GM15510 (cell line): ENCODE measurements around the gene HNRNPA3.

Experiments used
- POLR2A ChIP-seq: IDR thresholded peaks from 3 replicates; pipeline ENCODE4 v1.6.1; 2011; ENCODE audit warnings: borderline replicate concordance; ENCODE audit not compliant: insufficient read length; ENCODE audit errors: extremely low read depth

Gene HNRNPA3

DNA sequence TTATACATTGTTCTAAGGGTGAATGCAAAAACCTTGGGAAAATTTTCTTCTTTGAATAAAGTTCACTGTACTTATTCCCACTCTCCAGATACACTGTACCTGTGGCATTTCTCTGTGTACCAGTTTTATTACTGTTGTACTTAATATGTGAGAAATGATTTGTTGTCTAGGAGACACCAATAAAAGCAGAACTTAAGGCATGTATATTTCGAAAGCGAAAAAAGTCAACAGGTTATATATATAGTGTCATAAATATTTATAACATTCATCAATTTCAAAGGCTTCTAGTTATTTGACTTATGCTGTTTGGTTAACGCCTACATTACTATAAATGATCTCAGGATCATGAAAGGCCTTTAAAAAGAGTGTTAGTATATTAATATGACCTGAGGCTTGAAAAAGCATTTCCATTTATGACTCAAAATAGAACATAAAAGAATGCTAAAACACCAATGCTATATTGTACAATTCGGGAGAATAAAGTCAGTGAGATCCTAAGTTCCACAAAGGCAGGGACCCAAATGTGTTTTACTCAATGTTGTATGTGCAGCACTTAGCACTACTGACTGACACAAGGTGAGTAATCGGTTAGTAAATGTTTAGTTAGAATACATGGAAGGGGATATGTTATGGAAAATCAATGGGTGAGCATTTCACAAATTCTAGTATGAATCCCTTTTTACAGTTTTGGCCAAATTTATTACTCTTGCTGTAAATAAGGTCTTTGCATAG is 32.2 kb upstream of the HNRNPA3 start:
- TF ChIP-seq POLR2A: no peak

DNA sequence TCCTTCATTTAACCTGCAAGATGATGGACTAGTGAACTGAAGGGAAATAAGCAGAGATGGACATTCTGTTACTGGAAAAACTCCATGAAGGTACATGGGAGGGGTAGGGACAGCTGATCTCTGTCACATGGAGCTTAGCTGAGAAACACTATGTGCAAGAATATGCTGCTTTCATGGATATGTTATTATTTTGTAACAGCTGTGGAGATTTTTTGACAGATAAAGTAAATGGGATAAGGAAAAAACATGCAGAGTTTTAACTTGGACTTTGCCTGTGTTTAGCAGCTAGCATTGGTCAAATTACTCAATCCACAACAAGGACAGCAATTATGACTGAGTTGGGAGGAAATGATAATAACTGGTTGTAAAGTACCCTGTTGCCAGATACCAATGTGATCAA is 28.7 kb upstream of the HNRNPA3 start:
- TF ChIP-seq POLR2A: no peak

DNA sequence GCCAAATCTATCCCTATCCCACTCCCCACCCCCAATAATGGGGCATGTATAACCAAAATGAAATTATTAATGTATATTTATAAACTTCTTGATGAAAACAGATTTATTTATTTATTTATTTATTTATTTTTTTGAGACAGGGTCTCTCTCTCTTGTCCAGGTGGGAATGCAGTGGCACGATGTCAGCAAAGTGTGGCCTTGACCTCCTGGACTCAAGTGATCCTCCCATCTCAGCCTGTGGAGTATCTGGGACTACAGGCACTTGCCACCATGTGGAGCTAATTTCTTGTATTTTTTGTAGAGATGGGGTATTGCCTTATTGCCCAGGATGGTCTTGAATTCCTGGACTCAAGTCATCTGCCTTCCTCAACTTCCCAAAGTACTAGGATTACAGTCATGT is 28.0 kb upstream of the HNRNPA3 start:
- TF ChIP-seq POLR2A: no peak

DNA sequence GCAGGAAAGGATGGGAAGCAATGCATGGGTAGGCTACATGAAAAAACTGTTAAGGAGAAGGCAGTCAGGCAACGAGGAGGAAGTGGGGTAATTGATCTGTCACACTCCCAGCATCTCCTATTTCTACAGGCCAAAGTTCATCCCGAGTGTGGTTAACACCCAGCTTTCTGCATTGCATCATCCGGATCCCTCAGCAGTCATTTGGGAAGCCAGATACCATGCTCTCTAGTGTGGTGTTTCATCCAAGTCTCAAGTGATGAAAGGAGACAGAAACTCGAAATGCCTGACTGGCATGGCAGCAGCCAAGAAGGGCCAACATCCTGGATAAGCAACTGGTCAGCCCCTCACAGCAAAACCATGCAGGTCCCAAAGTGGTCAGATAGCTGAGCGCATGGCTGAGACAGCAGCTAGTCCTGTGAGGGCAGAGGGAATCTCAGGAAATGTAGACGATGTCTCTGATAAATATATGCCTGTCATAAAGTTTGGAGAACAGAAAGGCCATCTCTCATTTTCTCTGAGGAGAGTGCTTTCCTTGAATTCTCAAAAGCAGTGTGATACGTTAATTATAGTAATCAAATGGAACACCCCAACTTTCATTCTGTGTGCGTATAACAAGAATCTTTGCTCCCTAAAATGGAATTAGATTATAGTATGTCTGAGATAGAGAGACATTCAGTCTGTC is 24.8 kb upstream of the HNRNPA3 start:
- TF ChIP-seq POLR2A: no peak

DNA sequence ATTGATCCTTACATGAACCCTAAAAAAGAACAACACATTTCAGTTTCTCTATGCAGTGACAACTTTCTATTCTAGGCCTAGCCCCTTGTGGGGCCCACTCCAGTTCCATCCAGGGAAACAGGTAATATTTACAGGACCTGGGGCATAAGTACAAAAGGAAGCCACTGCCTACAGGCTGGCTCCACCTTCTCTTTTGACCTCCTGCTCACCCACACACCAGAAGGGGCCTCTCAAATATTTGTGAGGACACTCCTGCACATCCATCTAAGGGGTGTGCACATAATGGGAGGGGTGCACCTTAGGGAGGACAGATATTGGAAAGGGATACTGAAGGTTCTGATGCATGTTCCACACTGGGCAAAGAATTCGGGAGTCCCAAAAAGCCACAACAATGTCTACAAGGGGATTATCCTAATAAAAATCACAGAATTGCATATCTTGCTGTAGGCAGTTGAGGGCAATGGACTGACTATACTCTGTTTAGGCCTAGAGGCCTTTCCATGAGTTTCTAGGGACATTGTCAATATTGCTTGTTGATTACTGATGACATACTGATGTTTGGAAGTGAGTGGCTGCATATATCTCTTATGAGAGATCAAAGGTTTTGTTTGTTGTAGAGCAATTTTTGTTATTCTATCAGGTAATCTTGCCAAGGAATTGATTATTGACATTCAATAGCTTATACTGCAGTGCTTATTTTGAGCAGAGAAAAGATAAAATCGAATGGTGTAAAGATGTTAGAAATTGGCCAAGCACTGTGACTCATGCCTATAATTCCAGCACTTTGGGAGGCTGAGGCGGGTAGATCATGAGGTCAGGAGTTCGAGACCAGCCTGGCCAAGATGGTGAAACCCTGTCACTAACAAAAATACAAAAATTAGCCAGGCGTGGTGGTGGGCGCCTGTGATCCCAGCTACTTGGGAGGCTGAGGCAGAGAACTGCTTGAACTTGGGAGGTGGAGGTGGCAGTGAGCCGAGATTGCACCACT is 23.8 kb upstream of the HNRNPA3 start:
- no peak for TF ChIP-seq POLR2A

DNA sequence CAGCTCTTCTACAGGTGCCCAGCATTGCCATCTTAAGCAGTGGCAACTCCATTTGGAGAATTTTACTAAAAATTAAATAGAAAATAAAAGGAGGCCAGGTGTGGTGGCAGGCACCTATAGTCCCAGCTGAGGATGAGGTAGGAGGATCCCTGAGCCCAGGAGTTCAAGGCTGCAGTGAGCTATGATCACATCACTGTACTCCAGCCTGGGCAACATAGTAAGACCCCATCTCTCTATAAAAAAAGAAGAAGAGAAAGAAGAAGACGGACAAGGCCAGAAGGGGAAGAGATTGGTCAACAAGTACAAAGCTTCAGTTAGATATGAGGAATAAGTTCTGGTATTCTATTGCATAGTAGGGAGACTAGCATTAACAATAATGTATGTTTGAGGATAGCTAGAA is 21.7 kb upstream of the HNRNPA3 start:
- no peak for TF ChIP-seq POLR2A

DNA sequence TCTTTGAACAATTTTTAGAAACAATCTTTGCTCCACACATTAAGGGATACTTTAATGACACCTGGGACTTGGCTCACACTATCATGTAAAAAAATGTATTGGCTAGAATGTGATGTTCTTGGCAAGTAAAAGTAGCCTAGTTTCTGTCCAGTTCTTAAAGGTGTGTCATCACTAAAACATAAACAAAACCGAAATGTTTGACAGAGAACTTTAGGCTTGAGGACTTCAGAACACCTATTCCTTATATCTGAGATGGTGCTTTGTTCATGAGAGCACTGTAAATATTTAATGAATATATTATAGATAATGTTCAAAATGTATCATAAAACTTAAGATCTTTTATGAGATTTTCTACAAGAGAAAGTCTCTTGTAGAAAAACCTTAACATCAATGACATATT is 19.8 kb upstream of the HNRNPA3 start:
- TF ChIP-seq POLR2A: no peak

DNA sequence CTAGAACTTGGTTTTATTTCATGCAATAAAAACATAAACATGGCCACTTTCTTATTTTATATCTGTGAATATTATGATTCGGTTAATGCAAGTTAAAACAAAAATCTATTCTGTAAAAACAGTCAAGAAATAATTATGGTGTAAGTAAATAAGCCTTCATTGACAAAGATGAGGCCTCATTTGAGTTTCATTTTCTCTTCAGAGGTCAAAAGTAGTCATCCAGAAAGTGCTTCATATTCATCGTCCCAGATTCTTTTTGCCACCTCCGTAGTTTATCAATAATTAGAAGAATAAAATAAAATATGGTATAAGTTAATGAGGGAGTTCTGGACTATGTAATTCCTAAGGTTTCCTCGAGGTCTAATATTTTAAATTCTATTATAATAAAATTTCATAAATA is 19.4 kb upstream of the HNRNPA3 start:
- no peak for TF ChIP-seq POLR2A

DNA sequence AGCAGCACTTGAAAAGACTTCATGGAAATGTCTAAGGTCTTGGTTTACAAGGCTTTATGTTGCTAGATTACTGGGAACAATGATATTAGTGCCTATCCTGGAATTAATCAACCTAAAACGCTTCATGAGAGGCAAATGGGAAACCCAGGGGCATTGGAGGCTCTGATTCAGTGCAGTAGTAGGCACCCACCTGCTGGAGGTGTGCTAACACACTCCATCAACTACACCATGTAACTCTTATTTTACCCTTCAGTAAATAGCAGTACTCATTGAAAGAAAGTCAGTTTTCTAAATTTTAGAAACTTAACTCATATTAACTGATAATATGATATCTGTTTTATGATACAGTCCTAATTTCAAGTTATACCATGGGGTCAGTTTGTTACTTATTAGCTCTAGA is 17.4 kb upstream of the HNRNPA3 start:
- no peak for TF ChIP-seq POLR2A

DNA sequence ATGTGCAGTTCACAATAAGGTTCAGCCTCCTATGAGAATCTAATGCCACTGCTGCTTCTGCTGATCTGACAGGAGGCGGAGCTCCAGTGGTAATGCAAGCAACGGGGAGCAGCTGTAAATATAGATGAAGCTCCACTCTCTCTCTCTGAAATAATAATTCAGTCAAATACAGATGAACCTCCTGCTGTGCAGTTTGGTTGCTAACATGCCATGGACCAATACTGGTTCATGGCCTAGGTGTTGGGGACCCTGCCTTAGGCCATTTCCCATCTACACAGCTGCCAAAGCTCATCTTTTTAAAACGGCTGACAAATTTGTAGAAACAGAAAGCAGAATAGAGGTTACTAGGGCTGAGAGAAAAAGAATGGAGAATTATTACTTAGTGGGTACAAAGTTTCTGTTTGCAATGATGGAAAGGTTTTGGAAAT is 10.7 kb upstream of the HNRNPA3 start:
- TF ChIP-seq POLR2A: no peak

DNA sequence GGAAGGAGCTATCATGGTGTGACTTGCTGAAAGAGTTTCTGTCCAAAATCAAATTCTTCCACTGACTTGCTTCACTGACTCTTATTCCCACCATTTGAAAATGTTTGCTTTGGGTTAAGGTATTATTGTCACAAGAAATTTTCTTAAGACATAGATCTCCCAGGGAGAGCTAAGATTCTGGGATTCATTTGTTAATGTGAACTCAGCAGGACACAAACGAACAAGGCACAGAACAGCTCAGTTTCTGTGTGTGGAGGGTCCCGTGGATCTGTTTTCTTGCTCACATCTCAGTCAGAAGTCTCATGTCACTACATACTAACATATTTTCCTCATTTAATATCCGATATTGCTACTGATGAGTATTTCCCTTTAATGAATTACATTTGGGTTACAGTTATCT is 8.2 kb upstream of the HNRNPA3 start:
- no peak for TF ChIP-seq POLR2A

DNA sequence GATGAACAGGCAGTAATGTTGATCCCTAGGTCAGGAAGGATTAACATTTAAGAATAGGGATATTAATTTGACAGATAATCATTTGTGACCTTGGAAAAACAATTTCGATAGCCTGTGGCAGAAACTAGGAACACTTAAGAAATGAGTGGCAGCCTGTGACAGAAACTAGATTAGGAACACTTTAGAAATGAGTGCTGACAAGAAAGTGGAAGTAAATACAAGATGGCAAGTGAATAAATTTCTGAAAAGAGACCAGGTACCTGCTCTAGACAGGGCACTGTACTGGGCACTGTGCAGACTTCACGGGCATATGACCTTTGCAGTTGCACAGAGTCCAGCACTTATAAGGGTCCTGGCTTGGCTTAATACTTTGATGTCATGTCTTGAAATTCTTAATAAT is 5.5 kb upstream of the HNRNPA3 start:
- TF ChIP-seq POLR2A: no peak

DNA sequence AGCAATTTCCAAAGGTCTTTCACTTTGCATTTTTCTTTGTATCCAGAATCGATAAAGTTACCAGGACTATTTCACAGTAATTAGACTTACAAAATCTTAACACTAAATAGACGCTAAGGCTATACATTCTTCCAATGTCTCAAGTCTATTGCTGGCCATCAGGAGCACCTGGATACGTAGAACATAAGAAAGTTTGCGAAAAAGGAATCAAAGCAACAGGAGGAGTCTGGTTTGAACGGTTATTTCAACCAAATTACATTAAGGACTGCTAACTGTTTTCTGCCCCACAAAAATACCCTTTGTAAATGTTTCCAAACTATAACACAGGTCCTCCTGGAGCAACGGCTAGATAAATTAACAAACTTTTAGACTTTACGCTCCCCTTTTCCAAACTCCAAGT is 1.4 kb upstream of the HNRNPA3 start:
- no peak for TF ChIP-seq POLR2A

DNA sequence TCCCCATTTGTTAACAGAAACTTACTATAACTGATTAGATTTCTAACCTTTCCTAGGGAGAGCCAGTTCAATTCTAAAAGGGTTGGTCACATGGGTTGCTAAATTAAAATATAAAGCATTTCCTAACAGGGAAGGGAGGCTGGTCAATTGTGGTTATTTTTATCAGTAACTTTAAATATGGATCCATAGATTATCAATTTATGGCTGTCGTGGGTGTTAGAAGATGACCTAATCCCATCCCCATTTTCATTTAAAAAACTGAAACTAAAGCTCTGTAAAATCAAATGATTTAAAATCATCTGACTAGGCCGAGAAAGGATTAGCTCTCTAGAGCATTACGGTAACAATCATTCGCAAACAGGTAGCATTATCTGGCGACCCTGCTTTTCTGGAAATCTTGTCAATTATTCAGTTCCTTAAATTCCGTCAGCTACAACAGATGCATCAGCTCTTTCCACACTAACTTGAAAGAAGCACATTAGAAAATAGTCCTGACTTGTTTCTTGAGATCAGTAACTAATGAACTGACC is 953 bp upstream of the HNRNPA3 start:
- TF ChIP-seq POLR2A: no peak
